ENCODE measurements around the gene NXNL2. TPM values are rescaled to one million over a fixed set of nuclear protein-coding genes. Genes with fewer than 3 reads are reported as not detected.

NXNL2 gene
- polyA plus RNA-seq (ENCODE audit: insufficient read length in 10 of 10): under 1 TPM; 0.11 to 0.46 (median 0.30) TPM
- long read RNA-seq, donor 1: 0 reads
- long read RNA-seq, donor 2: 0 reads
- long read RNA-seq, donor 3: 0 reads
- long read RNA-seq, donor 4: 0 reads
- long read RNA-seq, donor 5: 0 reads
- long read RNA-seq, donor 6: 0 reads
- long read RNA-seq, donor 7: 0 reads
- long read RNA-seq, donor 8: 0 reads
- long read RNA-seq, donor 9: 0 reads

- DNase-seq: peak; percentile 69 to 85 (median 72)
Measured at GRCh38 chr9:88534456-88535225, at the start of gene NXNL2. Gene NXNL2 (plus strand): TSS chr9:88535178. CDS start chr9:88535435, 257 bp downstream.

DNA sequence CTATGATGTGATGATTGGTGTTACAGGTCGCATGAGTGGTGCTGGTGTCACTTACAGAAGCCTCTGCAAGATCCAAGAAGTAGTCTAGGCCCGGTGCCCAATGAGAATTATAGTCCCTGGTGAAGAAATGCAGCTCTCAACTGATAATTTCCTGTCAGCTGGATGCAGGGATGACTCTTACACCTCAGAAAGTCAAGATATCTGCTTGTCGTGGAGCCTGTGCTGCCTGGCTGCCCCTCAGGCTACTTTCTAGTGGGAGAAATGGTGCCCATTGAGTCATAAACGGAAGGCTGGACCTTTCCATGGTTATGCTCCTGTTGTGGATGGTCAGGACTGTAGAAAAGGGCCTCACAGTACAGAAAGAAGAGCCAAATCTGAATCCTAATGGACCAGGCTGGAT lies 46.8 kb upstream of the NXNL2 start:
- DNase-seq: no peak

GRCh38 chr9:88494983-88495721 lies 39.8 kb upstream of the NXNL2 start:
- DNase-seq: no peak

DNA sequence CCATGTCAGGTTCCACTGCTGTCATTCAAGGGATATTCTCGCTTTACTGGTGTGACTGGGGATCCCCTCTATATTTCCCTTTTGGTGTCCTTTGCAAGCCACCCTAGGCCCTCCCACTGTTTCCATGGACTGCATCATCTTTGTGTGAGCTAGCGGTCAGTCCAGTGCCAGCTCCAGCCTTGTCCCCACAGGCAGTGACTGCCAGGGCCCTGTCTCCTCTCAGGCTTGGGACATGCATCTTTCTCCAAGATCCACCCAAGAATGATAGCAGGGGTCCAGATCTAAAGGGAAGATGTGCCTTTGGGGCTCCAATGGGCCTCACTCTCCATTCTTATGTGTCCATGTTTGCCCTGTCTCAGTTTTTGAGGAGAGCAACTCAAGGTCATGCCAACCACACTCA lies 37.8 kb upstream of the NXNL2 start:
- DNase-seq: no peak

GRCh38 chr9:88498880-88499279 lies 36.1 kb upstream of the NXNL2 start:
- DNase-seq: no peak

GRCh38 chr9:88501086-88501485 lies 33.9 kb upstream of the NXNL2 start:
- DNase-seq: no peak

- DNase-seq: peak in 1 of 3 donors; percentile 17
Measured at GRCh38 chr9:88502552-88503034, 32.4 kb upstream of the NXNL2 start.

DNA sequence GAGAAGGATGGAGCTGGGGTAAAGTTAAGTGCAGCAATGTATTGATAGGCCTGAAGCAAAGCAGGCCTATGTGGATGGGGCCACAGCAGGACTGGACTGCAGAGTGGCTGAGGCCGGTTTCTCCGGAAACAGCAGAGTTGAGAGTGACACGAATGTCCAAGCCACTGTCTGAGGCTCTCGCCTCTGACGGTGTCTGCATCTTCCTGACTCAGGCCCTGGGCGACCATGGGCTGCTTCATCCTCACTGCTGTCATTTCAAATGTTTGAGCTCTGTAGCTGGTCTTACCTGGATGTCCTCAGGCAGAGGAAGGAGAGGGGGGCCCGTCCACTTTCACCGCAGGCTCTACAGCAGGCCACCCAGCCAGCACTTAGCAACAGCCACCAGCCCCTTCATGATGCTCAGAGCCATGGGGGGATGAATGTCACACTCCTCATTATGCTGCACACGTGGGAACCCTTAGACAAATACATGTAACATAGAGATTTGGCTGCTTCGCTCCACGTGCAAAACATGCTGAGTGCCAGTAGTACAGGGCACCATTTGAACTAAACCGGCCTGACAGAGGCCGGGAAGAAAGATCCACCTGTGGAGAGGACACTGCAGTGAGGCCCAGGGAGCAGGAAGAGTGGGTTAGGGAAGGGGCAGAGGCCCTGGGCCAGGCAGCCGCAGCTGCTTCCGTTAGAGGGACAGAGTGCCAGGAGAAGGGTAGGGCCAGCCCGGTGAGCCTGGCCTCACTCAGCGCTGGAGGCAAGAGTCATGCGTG lies 31.7 kb upstream of the NXNL2 start:
- no peak for DNase-seq

DNA sequence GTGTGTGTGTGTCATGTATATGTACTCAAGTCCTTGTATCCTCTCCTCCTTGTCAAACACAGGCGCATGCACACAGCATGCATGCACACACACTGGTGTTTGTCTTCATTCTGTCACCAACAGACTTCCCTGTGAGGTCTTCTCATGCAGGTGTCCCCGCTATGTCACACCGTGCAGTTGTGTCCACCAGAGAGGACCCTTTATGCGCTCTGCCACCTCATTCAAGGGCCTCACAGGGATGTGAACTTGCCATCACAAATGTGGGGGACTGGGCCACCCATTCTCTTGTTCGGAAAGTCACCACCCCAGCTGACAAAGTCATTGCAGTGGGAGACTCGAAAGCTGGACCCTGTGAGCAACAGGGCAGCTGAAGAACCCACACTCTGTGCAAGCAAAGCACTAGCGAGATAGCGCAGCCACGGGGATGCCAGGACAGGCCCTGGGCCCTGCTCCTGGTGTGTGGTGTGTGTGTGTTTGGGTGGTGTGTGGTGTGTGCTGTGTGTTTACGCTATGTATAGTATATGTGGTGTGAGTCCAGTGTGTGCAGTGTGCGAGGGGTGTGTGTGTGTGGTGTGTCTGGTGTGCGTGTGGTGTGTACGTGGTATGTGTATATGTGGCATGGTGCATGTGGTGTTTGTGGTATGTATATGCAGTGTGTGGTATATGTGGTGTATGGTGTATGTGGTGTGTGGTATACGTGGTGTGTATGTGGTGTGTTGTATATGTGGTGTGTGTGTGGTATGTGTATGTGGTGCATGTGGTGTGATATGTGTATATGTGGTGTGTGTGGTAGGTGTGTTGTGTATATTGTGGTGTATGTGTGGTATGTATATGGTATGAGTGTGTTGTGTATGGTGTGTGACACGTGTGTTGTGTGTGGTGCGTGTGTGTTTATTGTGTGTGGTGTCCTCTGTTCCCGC lies 30.9 kb upstream of the NXNL2 start:
- DNase-seq: no peak

DNA sequence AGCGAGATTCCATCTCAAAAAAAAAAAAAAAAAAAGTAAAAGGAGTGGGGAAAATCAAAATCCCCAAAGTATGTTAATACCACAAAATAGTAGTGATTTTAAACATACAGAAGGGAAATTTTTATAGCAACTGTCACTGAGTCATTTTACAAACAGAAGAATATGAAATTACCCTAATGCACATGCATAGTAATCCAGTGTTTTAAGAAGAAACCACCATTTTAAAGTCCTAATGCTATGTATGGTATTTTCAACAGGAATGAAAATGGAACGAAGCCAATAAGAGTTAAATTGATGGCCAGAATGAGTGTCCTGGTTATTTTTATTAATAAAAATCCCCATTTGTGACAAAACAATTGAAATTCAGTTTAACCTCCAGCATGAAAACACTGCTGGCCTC lies 26.7 kb upstream of the NXNL2 start:
- DNase-seq: no peak

DNA sequence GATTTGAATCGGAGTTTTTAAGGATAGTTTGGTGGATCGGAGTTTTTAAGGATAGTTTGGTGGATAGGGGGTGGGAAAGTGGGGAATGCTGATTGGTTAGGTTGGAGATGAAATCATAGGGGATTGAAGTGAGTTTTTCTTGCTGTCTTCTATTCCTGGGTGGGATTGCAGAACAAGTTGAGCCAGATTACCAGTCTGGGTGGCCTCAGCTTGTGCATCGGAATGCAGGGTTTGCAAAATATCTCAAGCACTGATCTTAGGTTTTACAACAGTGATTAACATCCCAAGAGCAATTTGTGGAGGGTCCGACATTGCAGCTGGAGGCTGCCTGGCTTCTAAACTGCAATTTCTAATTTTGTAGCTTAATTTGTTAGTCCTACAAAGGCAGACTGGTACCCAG lies 23.1 kb upstream of the NXNL2 start:
- DNase-seq: no peak

- DNase-seq: no peak
Measured at GRCh38 chr9:88514247-88514646, 20.7 kb upstream of the NXNL2 start.

DNA sequence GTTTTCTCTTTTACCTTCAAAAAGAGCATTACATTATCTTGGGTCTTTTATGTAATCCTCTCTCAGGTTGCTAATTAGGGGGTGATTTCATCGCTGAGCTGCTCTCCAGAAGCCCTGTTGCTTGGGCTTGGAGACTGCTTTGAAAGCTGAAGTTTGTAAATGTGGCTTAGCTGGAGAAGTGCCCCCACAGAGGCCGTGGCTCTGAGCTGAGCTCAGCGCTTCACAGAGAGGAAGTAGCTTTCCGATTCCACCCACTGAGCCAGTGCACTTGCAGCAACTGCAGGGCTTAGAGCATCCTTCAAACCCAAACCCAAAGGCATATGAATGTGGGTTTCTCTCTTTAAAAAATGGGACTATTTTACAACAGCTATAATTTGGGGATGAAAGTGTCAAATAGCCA lies 13.7 kb upstream of the NXNL2 start:
- no peak for DNase-seq

- DNase-seq: no peak
Measured at GRCh38 chr9:88522360-88522759, 12.6 kb upstream of the NXNL2 start.

DNA sequence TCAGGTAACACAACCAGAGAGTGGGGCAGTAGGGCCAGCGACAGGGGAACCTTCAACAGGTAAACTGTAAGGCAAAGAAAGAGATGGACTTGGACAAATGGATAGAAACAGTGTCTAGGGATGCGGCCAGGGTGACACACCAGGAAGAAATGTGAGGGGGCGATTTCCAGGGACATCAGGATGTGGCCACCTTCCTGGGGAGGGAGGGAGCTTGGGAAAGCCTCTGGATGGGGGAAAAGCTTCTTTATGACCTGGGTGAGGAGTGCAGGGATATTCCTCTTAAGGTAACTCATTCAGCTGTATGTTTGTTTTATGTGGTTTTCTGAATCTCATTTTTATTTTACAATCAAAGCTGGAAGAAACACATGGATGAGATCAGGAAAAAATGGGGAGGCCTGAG lies 11.9 kb upstream of the NXNL2 start:
- DNase-seq: no peak

- no peak for DNase-seq
Measured at GRCh38 chr9:88524911-88525310, 10.1 kb upstream of the NXNL2 start.

DNA sequence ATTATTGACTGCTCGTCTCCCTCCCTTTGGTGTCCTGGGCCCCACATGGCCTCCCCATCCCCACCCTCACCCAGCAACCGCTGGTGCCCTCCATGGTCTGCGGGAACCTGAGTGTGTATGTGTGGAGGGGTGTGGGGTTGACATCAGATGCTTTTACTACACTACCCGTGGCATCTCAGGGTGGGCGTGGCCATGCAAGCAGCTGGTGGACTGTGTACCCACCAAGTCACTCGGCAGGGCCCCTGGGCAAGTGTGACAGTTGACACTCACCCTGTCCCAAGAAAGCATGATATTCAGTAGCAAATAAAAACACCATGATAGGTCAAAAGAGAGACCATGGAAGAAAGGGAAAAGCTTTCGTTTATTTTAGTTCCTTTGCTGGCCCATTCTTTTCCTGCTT lies 7.4 kb upstream of the NXNL2 start:
- no peak for DNase-seq

DNA sequence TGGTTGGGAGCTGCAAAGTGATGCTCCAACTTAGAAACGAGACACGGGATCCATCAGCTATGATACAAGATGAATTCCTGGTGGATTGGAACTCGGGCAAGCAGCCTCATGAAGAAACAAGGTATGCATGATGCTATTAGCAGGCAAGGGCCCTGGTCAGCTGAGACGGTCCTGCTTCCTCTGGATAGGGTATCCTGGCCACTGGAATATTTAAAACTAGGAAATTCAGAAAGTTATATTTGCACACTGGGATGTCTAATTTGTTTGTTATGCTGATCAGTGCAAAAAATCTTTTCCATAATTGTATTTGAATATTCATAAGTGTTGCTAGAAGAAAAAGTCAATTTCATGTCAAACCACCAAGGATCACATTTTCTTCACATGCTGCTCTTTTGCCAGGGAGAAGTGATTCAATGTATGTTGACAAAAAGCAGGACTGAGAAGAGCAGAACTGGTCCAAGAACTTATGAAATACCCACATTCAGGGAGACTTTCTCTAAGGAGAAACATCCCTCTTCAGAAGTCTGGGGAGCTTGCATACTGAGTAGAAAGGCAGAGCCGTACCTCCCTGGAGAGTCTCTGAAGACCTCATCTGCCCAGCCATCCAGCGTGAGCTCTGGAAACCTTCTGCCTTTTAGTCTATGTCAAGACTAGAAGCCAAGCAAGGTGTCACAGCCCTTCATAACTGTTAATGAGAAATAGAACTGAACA lies 6.7 kb upstream of the NXNL2 start:
- DNase-seq: no peak

- no peak for DNase-seq
Measured at GRCh38 chr9:88529496-88529895, 5.5 kb upstream of the NXNL2 start.

GRCh38 chr9:88530051-88530450 lies 4.9 kb upstream of the NXNL2 start:
- DNase-seq: peak in 2 of 3 donors; percentile 26 to 30

Measured in muscle of back (tissue), 13 donors.